DMS53 (cell line): Measurements from ENCODE around the gene OR10J5.
"Not testable (repeated sequence)": the region's sequence is repeated elsewhere in the genome, so short reads cannot be mapped to it uniquely, and the experiment has no call there.

Source experiments
- DNase-seq: peaks from one replicate; lab custom pipeline; 2025; lab: John Stamatoyannopoulos, UW

OR10J5 gene, protein sequence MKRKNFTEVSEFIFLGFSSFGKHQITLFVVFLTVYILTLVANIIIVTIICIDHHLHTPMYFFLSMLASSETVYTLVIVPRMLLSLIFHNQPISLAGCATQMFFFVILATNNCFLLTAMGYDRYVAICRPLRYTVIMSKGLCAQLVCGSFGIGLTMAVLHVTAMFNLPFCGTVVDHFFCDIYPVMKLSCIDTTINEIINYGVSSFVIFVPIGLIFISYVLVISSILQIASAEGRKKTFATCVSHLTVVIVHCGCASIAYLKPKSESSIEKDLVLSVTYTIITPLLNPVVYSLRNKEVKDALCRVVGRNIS

DNA sequence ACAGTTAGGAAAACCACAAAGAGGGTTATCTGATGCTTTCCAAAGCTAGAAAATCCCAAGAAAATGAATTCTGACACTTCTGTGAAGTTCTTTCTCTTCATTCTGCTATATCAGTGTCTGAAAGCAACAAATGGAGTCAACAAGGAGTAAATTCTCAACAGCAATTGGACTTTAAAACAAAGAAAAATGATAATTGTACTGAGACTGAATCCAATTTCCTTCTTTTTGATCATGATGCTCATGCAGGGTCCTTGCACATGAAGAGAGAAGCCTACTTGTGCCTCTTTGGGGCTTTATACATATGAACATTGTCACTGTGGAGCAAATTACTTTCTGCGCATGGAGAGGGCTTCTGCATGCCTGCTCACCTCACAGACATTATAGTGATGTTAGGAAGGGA is at the start of gene OR10J5:
Gene OR10J5, minus strand, starts transcription at position 101 of the 400 bp plus-strand sequence. Its CDS starts 0 bp downstream, at position 101.
- DNase-seq, result no peak

DNA sequence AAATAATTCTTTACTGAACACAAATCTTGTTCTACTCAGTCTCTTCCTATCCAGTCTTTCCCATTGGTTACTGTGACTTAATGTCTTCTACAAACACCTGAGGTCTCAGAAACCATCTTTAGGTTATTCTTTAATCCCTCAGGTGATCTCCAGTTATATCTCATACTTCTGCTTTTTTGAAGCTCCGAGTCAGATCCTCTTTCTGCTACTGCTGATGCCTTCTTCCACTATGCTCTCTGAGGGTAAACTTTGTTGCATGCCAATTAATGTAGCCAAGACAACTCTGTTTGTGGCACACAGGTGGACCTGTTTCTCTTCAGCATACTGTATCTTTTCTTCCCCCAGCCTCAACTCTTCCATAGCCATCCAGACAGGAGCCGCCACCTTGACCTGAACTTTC is 48.7 kb upstream of the OR10J5 start:
- no peak for DNase-seq

DNA sequence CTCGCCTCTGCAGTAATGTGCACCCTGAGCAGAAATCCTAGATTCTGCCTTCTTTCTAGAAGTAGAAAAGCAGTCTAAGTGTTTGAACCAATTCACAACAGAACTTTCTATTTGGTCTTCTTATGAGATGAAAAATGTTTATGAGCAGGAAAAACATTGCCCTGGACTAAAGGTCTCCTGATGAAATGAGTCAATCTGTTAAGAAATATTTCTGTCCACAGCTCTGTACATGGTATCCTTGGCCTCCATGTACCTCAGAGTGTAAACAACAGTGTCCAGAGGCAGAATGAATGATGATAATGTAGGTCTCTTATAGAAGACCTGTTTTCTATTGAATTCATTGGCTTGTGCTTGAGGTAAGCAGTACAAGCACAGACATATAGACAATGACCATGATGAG is 45.6 kb upstream of the OR10J5 start:
- no peak for DNase-seq

DNA sequence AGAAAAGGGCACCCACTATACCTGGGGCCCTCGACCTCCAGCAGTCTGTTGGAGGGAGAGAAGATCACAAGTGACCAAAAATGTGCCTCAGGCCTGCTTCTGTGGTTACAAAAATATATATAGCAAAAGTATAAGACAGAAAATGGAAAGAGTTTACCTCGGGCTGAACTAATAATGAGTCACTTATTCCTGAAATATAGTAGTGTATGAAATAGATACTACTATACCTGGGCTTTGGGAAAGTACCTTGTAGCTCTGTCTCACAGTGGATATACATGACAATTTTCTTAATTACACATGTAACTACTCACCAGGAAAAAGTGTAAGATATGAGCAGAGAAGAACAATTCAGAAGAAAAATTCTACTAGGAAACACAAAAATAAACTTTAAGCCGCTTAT is 44.5 kb upstream of the OR10J5 start:
- DNase-seq, result no peak

DNA sequence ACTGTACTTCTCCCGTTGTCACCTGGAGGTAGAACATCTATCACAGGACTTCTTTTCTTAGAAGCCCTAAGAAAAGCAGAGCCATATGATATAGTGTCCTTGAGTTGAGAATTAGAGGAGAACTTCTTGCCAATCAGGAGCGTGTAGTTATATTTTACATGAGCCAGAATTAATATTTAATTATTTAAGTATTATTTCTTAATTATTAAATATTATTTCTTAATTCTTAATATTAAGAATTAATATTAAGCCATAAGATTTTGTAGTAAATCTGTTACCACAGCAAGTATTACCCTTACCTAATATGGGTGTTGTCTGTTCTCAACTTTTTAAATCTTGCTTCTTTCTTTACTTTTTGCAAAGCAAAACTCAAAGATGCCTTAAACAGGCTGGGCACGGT is 41.6 kb upstream of the OR10J5 start:
- DNase-seq, result no peak

DNA sequence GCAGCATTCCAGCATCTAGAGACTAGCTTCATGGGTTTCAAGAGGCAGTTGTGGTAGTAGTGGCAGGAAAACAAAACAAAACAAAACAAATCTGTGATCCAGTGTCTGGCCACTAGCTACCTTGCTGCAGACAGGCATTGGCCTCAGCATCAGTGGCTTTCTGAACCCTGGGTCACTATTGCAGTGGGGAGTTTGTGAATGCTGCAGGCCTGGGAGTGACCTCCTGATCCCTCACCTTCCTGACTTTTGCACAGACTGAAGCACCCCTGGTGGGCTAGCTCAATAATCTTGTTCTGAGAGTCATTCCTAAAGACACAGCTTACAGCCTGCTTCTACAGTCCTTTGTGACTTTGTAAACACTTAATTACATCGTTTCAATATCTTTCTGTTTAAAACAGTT is 26.9 kb upstream of the OR10J5 start:
- DNase-seq, result no peak

DNA sequence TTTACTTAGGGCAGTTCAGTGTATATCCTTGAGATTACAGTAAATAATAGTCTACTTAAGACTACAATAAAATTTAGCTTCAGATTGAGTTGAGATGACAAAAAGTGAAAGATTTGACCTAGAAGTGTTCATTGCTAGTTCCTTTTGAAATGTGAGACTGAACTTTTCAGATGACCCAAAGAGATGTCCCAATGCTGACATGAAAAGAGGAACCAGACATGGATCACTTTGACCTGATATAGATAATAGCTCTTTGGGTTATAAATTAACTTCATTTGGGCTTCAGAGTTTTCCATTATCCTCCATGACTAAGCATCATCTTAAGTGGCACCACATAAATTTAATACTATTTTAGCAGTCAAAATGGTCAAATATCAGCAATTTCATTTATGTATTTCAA is 25.7 kb upstream of the OR10J5 start:
- no peak for DNase-seq

DNA sequence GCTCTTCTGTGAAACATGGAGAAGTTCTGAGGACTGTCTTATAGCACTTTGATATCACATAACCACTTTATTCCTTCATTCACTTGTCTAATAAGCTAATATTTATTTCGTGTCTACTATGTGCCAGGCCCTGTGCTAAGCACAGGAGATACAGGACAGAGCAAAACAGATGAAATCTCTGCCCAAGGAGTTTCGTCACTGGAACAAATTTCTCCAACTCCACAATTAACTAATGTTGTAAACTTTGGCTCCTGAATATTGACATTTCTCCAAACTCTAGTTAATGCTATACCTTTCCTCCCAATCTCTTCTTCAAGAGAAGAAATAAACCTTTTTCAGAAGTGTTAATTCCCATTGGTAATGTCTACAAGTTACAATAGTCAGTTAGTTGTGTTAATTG is 24.8 kb upstream of the OR10J5 start:
- no peak for DNase-seq

DNA sequence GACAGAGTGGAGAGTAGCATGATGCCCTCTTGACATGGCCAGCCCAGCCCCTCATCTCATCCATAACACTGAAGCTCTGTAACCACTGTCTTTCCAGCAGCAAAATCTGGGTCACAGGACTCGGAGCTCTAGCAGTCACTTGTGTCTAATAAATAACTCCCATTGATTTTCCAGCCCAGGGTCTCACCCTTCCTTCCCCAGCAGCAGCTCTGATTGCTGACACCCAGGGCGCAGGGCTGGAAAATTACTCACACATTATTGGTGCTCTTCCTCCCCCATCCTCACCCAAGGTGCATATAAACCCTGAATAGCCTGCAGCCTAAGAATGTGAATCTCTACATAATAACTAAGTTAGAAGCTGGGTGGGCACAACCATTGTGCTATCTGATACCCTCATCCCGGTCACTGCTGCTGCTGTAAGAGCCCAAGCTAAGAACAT is 21.1 kb upstream of the OR10J5 start:
- no peak for DNase-seq

DNA sequence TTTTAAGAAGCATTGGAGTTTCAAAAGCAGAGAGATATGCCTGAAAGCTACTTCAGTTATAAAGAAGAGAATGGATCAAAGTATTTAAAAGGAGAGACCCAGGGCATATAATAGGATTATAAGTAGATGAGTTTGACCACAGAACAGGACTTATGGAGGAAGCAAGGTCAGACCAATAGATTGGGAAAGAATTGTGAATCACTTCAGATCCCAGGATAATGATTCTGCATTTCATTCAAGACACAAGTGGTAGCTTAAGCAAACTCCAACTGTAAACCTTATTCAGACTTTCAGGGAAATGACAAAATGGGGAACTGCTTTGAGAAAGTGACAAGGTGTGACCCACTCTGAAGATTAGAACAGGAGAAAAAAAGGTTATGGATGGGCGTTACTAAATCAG is 18.9 kb upstream of the OR10J5 start:
- no peak for DNase-seq

DNA sequence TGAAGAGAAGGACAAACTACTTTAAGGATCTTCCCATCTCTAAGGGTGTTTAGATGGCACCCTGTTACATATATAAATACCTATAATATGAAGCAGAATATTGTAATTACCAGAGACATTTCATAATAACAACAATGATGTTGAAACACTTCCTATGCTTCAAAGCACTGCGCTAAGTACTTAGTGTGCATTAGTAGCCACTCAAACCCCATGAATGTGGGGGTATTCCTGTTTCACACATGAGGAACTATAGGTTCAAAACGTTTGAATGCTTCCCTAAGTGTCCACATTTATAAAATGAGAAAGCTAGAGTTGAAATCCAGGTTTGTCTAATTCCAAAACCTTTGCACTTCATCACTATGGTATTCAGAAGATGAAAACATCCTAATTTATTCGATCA is 18.5 kb upstream of the OR10J5 start:
- DNase-seq, result no peak

DNA sequence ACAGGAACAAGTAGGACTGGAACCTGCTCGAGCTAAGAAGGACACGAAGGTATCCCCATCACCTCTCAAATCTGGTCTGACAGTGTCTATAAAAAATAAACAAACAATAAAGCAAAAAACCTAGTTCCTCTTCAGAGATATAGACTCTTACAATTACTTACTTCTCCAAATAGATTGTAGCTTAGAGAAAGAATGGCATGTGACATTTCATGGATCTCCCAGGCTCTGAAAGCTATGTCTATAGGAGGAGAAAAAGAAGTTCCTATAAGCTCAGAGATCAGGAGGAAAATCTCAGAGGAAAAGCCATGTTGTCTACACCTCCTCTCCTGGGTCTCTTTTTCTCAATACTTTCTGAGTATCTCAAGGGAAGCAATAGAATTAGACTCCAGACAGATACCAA is 12.3 kb upstream of the OR10J5 start:
- DNase-seq, result no peak

DNA sequence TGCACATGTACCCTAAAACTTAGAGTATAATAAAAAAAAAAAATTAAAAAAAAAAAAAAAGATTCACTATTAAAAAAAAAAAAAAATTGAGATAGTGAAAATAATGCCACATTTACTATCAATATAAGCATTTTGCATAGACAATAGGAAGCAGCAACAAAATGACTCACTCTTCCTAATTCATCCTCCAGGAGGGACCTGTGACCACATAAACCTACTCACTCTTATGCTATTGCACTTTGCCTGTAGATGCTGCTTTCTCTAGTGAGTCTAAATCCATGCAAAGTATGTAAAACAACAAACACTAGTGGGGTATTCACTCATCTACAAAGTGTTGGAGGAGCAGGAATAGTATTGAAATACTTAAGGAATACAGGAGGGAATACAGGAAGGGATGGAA is 2.9 kb downstream of the OR10J5 start:
- DNase-seq, result no peak

DNA sequence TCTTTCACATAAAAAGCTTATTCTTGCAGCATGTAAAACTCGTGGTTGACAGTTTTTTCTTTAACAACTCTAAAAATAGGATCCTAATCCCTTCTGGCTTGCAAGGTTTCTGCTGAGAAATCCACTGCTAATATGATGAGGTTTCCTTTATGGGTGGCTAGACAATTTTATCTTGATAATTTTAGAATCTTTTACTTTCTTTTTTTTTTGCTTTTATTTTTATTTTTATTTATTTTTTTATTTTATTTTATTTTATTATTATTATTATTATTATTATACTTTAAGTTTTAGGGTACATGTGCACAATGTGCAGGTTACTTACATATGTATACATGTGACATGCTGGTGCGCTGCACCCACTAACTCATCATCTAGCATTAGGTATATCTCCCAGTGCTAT is 11.0 kb downstream of the OR10J5 start:
- DNase-seq, result not testable (repeated sequence)

DNA sequence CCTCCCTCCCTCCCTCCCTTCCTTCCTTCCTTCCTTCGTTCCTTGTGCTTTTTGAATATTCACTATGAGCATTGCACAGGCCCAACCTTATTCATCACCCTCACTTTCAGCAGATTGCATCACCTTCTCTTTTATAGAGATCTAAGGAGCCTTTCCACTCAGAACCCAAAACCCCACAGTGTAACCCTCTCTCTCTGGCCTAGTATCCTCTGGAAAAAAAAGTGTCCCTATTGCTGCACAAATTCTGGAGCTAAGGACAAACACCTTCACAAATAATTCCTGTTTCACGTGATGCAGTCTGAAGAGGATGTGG is 25.6 kb downstream of the OR10J5 start:
- DNase-seq, result peak; percentile 13

DNA sequence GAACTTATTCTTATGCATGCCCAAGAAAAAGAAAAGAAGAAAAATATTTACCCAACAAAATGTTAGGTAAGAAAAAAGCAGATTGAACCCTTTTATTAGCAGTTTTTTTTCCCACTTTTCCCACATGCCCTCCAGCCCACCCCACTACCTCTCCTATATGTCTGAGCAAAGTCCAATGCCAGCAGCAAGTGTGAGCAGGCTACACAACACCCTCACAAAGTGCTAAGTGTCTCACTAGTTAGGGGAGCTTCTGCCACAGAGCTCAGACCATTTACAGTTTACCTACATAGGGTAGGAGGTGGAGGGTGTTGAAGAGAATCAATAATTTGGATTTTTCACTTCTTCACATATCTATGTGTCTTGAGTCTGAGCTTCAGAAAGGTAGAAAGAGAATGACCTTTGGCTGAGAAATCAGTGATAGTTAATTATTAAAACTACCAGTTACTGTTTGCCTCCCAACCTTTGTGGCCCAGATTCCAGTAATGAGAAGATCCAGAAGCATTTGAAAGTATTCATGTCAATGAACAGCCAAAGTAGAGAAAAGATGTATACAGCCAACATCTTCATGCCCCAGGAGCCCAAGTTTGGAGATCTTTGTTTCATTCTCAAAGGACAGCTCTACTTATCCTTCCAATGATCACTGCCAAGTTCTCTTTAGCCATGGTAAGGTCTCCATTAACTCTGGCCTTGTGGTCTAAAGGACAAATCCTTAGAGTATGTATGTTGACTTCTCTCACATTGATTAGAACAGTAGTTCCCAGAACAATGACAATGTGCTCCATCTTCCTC is 26.2 kb downstream of the OR10J5 start:
- DNase-seq, result no peak

DNA sequence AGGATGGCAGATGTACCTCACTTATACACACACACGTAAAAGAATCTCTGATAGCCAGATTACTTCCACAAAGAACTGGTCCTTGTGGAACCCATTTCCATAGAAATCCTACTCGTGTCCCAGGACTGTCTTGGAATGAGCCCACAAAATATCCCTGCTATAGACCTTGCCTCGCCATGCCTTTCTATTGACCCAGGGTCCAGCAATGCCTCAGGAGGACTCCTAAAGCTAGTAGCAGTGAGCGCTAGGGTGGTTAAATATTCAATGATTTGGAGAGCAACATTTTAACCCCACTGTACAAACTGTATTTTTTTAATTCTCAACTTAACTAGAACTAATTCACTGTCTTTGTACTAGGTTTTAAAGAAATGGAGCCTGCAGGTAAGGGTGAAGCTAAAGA is 26.9 kb downstream of the OR10J5 start:
- no peak for DNase-seq

DNA sequence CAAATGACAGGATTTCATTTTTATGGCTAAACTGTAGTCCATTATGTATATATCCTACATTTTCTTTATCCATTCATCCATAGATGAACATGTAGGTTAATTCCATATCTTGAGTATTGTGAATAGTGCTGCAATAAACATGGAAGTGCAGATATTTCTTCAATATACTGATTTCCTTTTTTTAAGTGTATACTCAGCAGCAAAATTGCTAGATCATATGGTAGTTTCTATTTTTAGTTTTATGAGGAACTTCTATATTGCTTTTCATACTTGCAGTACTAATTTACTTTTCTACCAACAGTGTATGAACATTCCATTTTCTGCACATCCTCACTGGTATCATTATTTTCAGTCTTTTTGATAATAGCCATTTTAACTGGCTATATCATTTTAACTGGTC is 30.1 kb downstream of the OR10J5 start:
- DNase-seq, result no peak

DNA sequence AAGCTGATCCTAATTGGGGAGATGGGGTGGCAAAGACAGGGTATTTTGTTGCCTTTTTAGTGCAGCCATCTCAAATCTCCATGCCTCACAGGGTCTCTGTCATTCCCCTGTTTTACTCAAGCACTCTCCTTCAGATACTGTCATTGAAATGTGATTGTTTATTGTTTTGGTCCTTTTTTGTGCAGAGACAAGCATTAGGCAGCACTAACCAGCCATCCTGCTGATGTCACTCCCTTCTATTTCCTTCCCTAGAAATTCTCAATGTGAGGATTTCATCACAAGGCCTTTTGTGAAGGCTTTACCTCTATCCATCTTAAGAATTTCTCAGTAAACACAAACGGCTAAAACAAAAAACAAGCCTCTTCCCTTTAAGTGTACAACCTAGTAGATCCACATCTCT is 34.7 kb downstream of the OR10J5 start:
- DNase-seq, result no peak

DNA sequence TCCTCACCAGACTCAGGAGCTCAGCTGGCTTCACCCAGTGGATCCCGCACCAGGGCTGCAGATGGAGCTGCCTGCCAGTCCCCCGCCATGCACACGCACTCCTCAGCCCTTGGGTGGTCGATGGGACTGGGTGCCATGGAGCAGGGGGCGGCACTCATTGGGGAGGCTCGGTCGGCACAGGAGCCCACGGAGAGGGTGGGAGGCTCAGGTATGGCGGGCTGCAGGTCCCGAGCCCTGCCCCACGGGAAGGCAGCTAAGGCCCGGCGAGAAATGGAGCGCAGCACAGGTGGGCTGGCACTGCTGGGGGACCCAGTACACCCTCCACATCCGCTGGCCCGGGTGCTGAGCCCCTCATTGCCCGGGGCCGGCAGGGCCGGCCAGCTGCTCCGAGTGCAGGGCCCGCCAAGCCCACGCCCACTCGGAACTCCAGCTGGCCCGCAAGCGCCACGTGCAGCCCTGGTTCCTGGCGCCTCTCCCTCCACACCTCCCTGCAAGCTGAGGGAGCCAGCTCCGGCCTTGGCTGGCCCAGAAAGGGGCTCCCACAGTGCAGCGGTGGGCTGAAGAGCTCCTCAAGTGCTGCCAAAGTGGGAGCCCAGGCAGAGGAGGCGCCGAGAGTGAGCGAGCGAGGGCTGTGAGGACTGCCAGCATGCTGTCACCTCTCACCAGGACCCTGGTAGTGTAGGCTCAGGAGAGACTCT is 41.1 kb downstream of the OR10J5 start:
- not testable (repeated sequence) for DNase-seq

DNA sequence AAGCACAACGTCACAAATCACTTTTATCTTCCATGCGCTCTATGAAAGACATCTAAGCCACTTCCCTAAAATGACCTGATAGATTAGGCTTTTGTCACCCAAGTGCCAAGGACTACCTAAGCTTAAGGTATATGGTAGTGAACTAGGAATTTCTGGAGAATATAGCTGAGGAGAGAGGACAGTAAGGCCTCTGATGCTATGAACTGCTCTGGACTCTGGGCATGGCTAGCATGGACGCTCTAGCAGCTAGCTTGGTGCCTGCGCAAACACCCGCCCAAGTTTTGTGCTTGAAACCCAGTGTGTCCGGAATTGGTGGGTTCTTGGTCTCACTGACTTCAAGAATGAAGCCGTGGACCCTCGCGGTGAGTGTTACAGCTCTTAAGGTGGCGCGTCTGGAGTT is 42.5 kb downstream of the OR10J5 start:
- DNase-seq, result no peak

DNA sequence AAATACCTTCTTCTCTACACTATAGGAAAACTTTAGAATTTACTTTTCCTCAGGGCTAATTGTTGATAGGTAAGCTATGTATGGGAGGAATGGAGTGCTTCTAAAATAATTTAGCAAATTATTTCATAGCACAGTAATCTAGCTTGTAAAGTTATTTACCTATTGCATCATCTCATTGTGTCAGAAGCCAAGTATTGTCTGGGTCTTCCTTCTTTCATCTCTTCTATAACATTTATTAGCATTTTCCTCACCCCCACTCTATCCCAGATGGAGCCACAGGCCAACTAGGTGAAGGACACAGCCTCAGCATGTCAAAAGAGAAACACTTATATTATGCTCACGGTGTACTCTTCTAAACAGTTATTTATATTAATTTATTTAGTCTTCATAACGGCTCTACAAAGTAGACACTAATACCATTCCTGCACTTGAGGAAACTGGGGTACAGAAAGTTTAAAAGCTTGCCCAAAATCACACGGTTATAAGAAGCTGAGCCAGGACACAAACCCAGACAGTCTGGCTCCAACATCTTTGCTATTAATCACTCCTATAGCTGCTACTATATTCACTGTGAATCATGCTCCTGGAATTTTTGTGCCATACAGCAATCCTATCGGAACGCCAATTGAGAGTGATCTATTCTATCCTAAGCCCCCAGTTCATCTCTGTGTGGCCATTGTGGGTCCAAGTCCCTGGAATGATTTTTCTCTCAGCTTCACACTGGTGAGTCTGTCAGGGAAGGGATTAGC is 43.1 kb downstream of the OR10J5 start:
- DNase-seq, result no peak
